HepG2 (cell line): ENCODE results near the gene CD101. TPM values are rescaled to one million over a fixed set of nuclear protein-coding genes. Genes with fewer than 3 reads are reported as not detected.

Experiments used
- ATAC-seq: fragments of 200-7000 bp; cut with Tn5 transposase; 3 replicates; pipeline ENCODE4 v1.9.1; 2020; ENCODE audit warnings: mild to moderate bottlenecking, moderate library complexity
- BruUV-seq: library from RNA; stranded (reverse); fragments of 400-500 nt; replicated peaks from 2 replicates; lab custom pipeline; 2021; lab: Mats Ljungman, UMichigan
- CTCF ChIA-PET: fragments of 300-600 bp; formaldehyde crosslinking; extraction: SDS; loops from one replicate; lab custom pipeline; 2021; ENCODE audit warnings: low total read pairs, inconsistent platforms, low intra/inter-chr PET ratio; lab: Yijun Ruan, JAX
- POLR2A ChIA-PET: fragments of 350-600 bp; sonication (Branson Sonifier 250); formaldehyde crosslinking; loops from one replicate; lab custom pipeline; 2020; ENCODE audit warnings: antibody characterized with exemption, inconsistent platforms; lab: Yijun Ruan, JAX
- DNase-seq: peaks from one replicate; pipeline ENCODE4 v3.0.0-alpha.2; 2015; ENCODE audit warnings: low spot score
- FAIRE-seq: peaks from 3 replicates; lab custom pipeline; 2011; peaks lifted over from hg19 to GRCh38; lab: Jason Lieb, UNC
- H2AFZ ChIP-seq: one replicate; pipeline ENCODE4 v1.6.1; 2011; ENCODE audit warnings: low read length, inconsistent platforms
- H3K27ac ChIP-seq: fragments of 300-600 bp; 3 replicates; pipeline ENCODE4 v1.8.0; 2011; ENCODE audit warnings: mixed run types, mild to moderate bottlenecking, mixed read lengths, low read length, inconsistent platforms; ENCODE audit not compliant: insufficient read depth; ENCODE audit errors: extremely low read length
- H3K27me3 ChIP-seq, 2 experiments: fragments of 200-600 bp in 1 of 2; 2 replicates in 1 of 2; 3 replicates in 1 of 2; pipeline versions ENCODE4 v1.6.0 to v1.8.0; 2011; ENCODE audit warnings: low read length in 2 of 2, mild to moderate bottlenecking in 2 of 2, moderate library complexity in 2 of 2, inconsistent platforms in 1 of 2; ENCODE audit not compliant: insufficient read depth in 2 of 2, control insufficient read depth in 1 of 2
- H3K36me3 ChIP-seq, 2 experiments: fragments of 200-600 bp in 1 of 2; replicated peaks in 1 of 2; 2 replicates in 1 of 2; 3 replicates in 1 of 2; pipeline versions ENCODE4 v1.5.1 to v1.8.0; 2011; ENCODE audit warnings: low read length in 2 of 2, inconsistent platforms in 1 of 2; ENCODE audit not compliant: insufficient read depth in 2 of 2, control insufficient read depth in 1 of 2
- H3K4me1 ChIP-seq: 2 replicates; pipeline ENCODE4 v1.5.1; 2012; ENCODE audit warnings: low read length, inconsistent platforms; ENCODE audit not compliant: insufficient read depth
- H3K4me2 ChIP-seq: 2 replicates; pipeline ENCODE4 v1.6.0; 2011; ENCODE audit warnings: low read depth, low read length, inconsistent platforms
- H3K4me3 ChIP-seq, 3 experiments: fragments of 200-600 bp in 1 of 3; sonication (generic), shearing (Covaris generic) in 1 of 3; replicated peaks in 1 of 3; 2 replicates each; pipeline ENCODE4 v1.5.1; 2011 to 2016; ENCODE audit warnings: low read length in 3 of 3, inconsistent platforms in 2 of 3, low read depth in 2 of 3, mild to moderate bottlenecking in 2 of 3, control low read depth in 1 of 3, mixed read lengths in 1 of 3; ENCODE audit not compliant: insufficient read depth in 1 of 3
- H3K79me2 ChIP-seq: one replicate; pipeline ENCODE4 v1.6.1; 2011; ENCODE audit warnings: low read length, inconsistent platforms; ENCODE audit not compliant: insufficient read depth
- H3K9ac ChIP-seq: 2 replicates; pipeline ENCODE4 v1.6.0; 2011; ENCODE audit warnings: mild to moderate bottlenecking, low read depth, low read length, inconsistent platforms; ENCODE audit not compliant: insufficient read depth
- H3K9me3 ChIP-seq: 2 replicates; pipeline ENCODE4 v1.5.1; 2012; ENCODE audit warnings: mild to moderate bottlenecking, low read length
- H4K20me1 ChIP-seq: 2 replicates; pipeline ENCODE4 v1.6.0; 2011; ENCODE audit warnings: inconsistent platforms, mild to moderate bottlenecking, low read length, moderate library complexity; ENCODE audit not compliant: insufficient read depth
- FOXC1 ChIP-seq: sonication (generic); formaldehyde crosslinking; IDR thresholded peaks from 2 replicates; pipeline ENCODE4 v1.8.0; 2022; ENCODE audit warnings: mild to moderate bottlenecking, missing genetic modification reagents, borderline replicate concordance
- KLF12 ChIP-seq: sonication (generic); formaldehyde crosslinking; IDR thresholded peaks from 2 replicates; pipeline ENCODE4 v1.4.0; 2020; ENCODE audit warnings: missing genetic modification reagents, borderline replicate concordance
- NONO ChIP-seq, 2 experiments: fragments of 450-650 bp in 1 of 2; sonication (generic) in 1 of 2; formaldehyde crosslinking in 1 of 2; IDR thresholded peaks in 1 of 2; conservative IDR thresholded peaks in 1 of 2; 2 replicates each; pipeline versions ENCODE4 v1.6.1 to v1.8.0; 2017 to 2022; ENCODE audit warnings: mild to moderate bottlenecking in 1 of 2, missing genetic modification reagents in 1 of 2, moderate library complexity in 1 of 2
- PCBP1 ChIP-seq: fragments of 200-400 bp; formaldehyde crosslinking; IDR thresholded peaks from 2 replicates; pipeline ENCODE4 v1.6.1; 2017; ENCODE audit warnings: mild to moderate bottlenecking, low read depth, low read length, borderline replicate concordance
- SETDB1 ChIP-seq: sonication (generic); formaldehyde crosslinking; IDR thresholded peaks from 2 replicates; pipeline ENCODE4 v1.5.1; 2020; ENCODE audit warnings: missing genetic modification reagents, mild to moderate bottlenecking, borderline replicate concordance
- TOE1 ChIP-seq: sonication (generic); formaldehyde crosslinking; IDR thresholded peaks from 2 replicates; pipeline ENCODE4 v1.4.0; 2020; ENCODE audit warnings: mild to moderate bottlenecking, missing genetic modification reagents
- ZBTB40 ChIP-seq, 2 experiments: fragments of 450-650 bp in 1 of 2; sonication (generic) in 1 of 2; formaldehyde crosslinking in 1 of 2; IDR thresholded peaks; 2 replicates each; pipeline versions ENCODE4 v1.6.1 to v1.8.0; 2016 to 2022; ENCODE audit warnings: antibody characterized with exemption in 1 of 2, mild to moderate bottlenecking in 1 of 2, missing genetic modification reagents in 1 of 2
- ZC3H4 ChIP-seq: sonication (generic); formaldehyde crosslinking; IDR thresholded peaks from 2 replicates; pipeline ENCODE4 v1.4.0; 2020; ENCODE audit warnings: missing genetic modification reagents, borderline replicate concordance
- ZNF124 ChIP-seq: sonication (generic); formaldehyde crosslinking; IDR thresholded peaks from 2 replicates; pipeline ENCODE4 v1.4.0; 2020; ENCODE audit warnings: missing genetic modification reagents
- ZNF512B ChIP-seq: sonication (generic); formaldehyde crosslinking; IDR thresholded peaks from 2 replicates; pipeline ENCODE4 v1.5.1; 2020; ENCODE audit warnings: missing genetic modification reagents, mild to moderate bottlenecking, borderline replicate concordance
- ZNF564 ChIP-seq: sonication (generic); formaldehyde crosslinking; IDR thresholded peaks from 2 replicates; pipeline ENCODE4 v1.8.1; 2023; ENCODE audit warnings: mild to moderate bottlenecking, missing genetic modification reagents
- ZNF660 ChIP-seq: sonication (generic); formaldehyde crosslinking; IDR thresholded peaks from 2 replicates; pipeline ENCODE4 v1.5.1; 2020; ENCODE audit warnings: mild to moderate bottlenecking, low read depth, missing genetic modification reagents, borderline replicate concordance
- WGBS: methylation state at CpG from one replicate; pipeline ENCODE4 v1.1.6; 2017; ENCODE audit warnings: low lambda C conversion rate; 5-methylcytosine and 5-hydroxymethylcytosine counted together
- in situ Hi-C: cut with HindIII; loops from 2 replicates; pipeline ENCODE4 v1.10.0; 2017; ENCODE audit warnings: low pct_unique_long_range_greater_than_20kb; ENCODE audit not compliant: extremely low pct_ligation_motif_present
- intact Hi-C: fragments of 100-400 bp; cut with micrococcal nuclease; formaldehyde crosslinking; loops from one replicate; pipeline ENCODE4 v1.10.0; 2022; ENCODE audit not compliant: unreplicated experiment
- polyA plus RNA-seq, 8 experiments: library from polyadenylated mRNA; depleted of rRNA in 3 of 8; stranded (reverse) in 7 of 8; unstranded in 1 of 8; fragments of >200 nt; fragmentation: Illumina TruSeq in 4 of 8; extraction: Trizol in 4 of 8; gene quantifications; 2 replicates each; pipeline versions ENCODE4 v1.2.1 to v1.2.3, GENCODE V29; 2011 to 2016; ENCODE audit warnings: low read depth in 4 of 8, missing spikeins in 1 of 8, mixed read lengths in 1 of 8; ENCODE audit not compliant: insufficient read depth in 1 of 8
- total RNA-seq, 5 experiments: library from RNA; depleted of rRNA; stranded (reverse); fragments of >200 nt; fragmentation: Illumina TruSeq; extraction: Trizol; gene quantifications; 2 replicates each; pipeline ENCODE4 v1.2.3, GENCODE V29; 2016; ENCODE audit warnings: low read depth in 1 of 5

The CD101 gene
- total and polyA plus RNA-seq, 2 of the 13 experiments (the other 11 are each of a cell fraction or from before 2014, with no cell fraction given): 0.05 to 0.09 TPM

GRCh38 chr1:117014209-117014608 is 12.6 kb downstream of the CD101 start:
- Histone ChIP-seq H3K4me2 (no peak overlapping the region), H3K27me3 (no peaks in the 10 kb centered on the region; a peak in 1 of 5 replicates), H3K9me3 (no peaks in the 10 kb centered on the region), H3K79me2 (no peaks in the 10 kb centered on the region), H3K27ac (no peak overlapping the region)
- POLR2A ChIA-PET: no interaction called here
- DNase-seq: no peak
- BruUV-seq: no TSS peak
- TF ChIP-seq NONO (IDR thresholded peaks at IDR 0.05) (no peak), NONO (CRISPR knock-in tag; conservative IDR thresholded peaks at IDR 0.05) (no peak), FOXC1 (CRISPR knock-in tag) (no peak), PCBP1 (no peak), ZNF124 (no peak), TOE1 (CRISPR knock-in tag) (no peak), ZBTB40 (IDR thresholded peaks at IDR 0.05) (no peak), ZBTB40 (CRISPR knock-in tag; IDR thresholded peaks at IDR 0.05) (no peak), ZC3H4 (CRISPR knock-in tag) (no peak), KLF12 (no peak), SETDB1 (CRISPR knock-in tag) (no peak), ZNF564 (CRISPR knock-in tag) (no peak), ZNF512B (no peak), ZNF660 (CRISPR knock-in tag) (no peak)
- TF ChIP-seq, all 625 proteins: peak for 0
- H3K9ac ChIP-seq: no peak overlapping the region
- in situ Hi-C loops (no loop called here), intact Hi-C loops (no loop called here)
- WGBS: 58% methylated on average over 5 of the region's 5 CpGs
- H4K20me1 ChIP-seq: no peaks in the 10 kb centered on the region
- H3K4me1 ChIP-seq: no peaks in the 10 kb centered on the region
- ATAC-seq: no peak
- H3K36me3 ChIP-seq: no peaks in the 10 kb centered on the region
- no peak overlapping the region for H3K4me3 ChIP-seq
- FAIRE-seq: no peak
- CTCF ChIA-PET: no interaction called here
- no peak overlapping the region for H2AFZ ChIP-seq
